OCI-LY1 (cell line): ENCODE measurements around the gene PRR18.

Source experiments
- CTCF ChIP-seq: fragments of 200-600 bp; sonication (generic), shearing (Covaris generic); IDR thresholded peaks from 2 replicates; pipeline ENCODE4 v1.5.1; 2017; ENCODE audit warnings: mild to moderate bottlenecking, antibody characterized with exemption, low read length, moderate library complexity, mixed read lengths
- EZH2 ChIP-seq: fragments of 200-600 bp; sonication (generic), shearing (Covaris generic); IDR thresholded peaks from 2 replicates; pipeline ENCODE4 v1.8.0; 2017; ENCODE audit warnings: borderline replicate concordance, mixed run types, mild to moderate bottlenecking, antibody characterized with exemption, low read length, moderate library complexity, mixed read lengths

GRCh38 chr6:166330612-166331011 is 22.4 kb upstream of the PRR18 start:
- TF ChIP-seq CTCF (no peak), EZH2 (no peak)
